Hematopoietic multipotent progenitor cell treated with erythropoietin and hydrocortisone succinate and interleukin-3 and kit ligand, for 15 days (in vitro differentiated cells): Measurements from ENCODE around the gene SH3GLB1.

Experiments
- DNase-seq: peaks from one replicate; pipeline ENCODE4 v3.0.0-alpha.2; 2015; ENCODE audit warnings: low spot score

SH3GLB1 gene

DNA sequence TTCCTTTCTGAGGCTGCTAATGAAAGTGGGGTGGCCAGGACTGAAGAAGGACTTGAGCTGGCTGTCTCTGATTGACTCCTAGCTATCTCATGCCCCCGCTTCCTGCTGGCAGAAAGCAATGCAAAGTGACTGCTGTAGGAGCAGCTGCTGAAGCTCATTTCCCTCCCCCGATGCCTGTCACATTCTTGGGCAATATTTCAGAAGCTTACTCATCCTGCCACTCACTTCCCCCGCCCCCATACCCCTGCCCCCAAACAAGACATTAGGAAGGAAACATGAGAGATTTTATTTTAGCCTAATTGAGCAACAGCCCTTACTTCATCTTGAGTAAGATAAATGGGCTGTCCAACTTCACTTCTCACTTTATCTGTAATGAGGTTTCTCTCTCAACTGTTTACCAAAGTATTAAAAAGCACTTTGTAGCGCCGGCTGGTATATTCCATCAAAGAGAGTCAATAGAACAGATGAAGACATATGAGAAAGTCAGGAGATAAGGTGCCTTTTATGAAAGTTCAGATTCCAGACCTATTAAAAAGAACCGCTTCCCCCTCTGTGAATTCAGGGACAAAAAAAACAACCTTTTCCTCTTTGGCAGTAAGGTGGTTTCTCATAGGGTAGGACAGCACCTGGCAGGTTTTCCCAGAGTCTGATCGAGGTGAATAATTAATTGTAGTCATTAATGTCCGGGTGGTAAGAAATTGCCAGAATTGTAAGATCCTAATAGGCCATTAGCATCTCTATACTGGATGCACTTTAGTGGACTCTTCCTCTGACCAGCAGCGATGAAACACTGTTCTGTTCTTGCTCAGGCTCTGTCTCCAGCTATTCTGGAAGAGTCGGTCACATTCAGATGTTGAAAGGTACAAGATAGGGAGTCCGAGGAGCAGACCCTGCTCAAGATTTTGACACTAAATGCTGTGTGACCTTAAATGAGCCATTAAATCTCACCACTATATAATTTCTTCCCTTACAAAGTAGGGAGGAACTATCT, 70.2 kb downstream of the SH3GLB1 start:
- DNase-seq, result no peak

DNA sequence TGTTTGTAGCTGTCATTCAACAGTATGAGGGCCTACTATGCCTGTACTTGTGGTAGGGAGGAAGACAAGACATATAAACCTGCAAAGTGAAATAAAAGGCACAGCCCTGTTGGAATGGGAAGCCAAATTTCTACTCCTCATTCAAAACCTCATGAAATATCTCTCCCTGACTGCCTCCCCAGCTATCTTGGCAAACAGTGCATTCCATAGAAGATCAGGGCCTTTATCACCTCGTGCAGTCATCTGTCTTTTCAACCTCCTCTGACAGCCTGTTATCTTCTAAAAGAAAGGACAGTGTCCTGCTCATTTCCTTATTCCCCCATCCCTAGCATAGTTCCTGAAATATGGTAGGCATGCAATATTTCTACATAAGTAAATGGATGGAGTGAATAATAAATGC, 71.0 kb downstream of the SH3GLB1 start:
- DNase-seq, result no peak

DNA sequence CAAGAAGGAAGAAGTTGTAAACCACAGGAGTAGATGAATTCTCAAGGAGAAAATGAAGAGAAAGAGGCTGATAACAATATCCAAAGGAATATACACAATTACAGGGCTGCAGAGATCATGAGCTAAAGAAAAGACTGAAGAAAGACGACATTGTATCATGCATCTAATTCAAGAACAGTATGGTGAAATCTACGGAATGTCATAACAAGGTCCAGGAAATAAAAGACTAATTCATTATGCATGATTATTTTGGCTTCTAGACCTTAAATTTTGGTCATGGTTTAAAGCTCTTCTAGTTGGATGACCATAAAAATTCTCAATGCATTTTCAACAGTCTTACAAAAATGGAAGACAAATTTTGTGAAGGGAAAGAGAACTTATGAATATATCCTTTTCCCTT, 71.7 kb downstream of the SH3GLB1 start:
- DNase-seq, result no peak

DNA sequence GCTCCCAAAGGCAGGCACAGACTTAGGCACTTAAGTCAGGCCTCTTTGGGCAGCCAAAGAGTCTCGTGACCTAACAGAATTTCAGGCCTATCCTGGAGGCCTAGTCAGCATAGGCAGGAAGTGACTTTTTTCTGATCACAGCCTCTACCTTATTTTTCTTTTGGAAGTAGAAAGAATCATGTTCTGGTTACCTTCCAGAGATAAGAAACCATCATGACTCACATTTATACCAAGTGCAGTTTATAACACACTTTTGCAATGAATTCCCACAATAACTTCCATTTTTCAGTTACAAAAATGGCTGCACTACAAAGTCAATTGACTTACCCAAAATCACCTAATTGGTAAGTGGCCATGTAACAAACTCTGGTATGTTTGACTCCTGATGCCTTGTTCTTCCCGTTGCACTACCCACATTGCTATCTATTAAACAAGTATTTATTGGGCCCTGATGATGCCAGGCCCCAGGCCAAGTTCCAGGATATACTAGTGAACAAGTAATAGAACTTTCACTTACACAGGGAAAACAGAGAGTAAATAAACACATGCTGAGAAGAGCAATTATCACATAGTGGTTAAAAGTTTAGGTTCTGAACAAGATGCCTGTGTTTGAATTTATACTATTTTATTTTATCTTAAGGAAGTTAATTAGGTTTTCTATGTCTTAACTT, 74.3 kb downstream of the SH3GLB1 start:
- DNase-seq, result no peak

DNA sequence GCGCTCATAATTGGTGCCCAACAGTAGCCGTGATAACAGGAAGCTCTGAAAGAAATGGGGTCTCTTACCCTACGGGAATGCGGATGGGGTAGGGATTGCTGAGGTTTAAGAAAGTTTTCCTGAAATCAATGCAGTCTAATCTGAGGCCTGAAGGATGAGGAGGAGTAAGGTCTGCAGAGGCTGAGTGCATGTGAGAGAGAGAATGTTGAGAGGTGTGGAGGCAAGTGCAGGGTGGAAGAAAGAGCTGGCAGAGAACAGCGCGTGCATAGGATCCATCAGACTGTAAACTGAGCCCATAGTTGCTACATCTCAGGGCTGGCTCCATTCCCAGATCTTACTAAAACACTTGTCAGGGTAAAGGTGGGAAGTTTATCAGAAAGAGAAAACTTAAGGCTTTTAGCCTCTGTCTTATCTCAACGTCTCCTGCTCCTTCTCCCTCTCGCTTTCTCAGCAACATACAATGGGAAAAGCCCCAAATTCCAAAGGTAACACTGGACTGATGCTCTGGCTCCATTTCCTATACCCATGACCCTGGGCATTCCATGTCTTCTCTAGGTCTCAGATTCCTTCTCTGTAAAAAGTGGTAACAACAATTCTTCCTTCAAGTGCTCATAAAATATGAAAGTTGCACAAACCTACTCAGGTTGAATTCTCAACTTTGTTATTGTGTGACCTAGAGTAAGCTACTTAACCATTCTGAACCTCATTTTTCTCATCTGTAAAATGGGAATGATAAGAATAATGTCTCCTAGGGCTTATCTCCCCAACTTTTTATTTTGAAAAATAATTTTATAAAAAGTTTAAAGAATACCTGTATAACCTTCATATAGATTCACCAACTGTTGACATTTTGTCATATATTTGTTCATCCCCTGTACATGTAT, 75.2 kb downstream of the SH3GLB1 start:
- no peak for DNase-seq

DNA sequence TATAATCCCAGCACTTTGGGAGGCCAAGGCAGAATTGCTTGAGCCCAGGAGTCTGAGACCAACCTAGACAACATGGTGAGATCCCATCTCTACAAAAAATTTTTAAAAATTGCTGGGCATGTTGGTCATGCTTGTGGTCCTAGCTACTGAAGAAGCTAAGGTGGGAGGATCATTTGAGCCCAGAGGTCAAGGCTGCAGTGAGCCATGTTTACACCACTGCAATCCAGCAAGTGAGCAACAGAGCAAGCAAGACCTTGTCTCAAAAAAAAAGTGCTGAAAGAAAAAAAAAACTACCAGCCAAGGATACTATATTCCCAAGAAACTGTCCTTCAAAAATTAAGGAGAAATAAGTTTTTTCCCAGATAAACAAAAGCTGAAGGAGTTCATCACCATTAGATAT, 78.1 kb downstream of the SH3GLB1 start:
- no peak for DNase-seq

DNA sequence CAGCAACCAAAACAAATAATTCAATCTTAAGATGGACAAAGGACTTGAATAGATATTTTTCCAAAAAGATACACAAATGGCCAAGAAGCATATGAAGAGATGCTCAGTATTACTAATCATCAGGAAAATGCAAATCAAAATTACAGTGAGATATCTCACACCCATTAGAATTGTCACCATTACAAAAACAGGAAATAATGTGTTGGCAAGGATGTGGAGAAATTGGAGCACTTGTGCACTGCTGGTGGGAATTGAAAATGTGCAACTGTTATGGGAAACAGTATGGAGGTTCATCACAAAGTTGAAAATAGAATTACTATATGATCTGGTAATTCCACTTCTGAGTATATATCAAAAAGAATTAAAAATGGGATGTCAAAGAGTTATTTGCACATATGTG, 83.2 kb downstream of the SH3GLB1 start:
- DNase-seq, result no peak

DNA sequence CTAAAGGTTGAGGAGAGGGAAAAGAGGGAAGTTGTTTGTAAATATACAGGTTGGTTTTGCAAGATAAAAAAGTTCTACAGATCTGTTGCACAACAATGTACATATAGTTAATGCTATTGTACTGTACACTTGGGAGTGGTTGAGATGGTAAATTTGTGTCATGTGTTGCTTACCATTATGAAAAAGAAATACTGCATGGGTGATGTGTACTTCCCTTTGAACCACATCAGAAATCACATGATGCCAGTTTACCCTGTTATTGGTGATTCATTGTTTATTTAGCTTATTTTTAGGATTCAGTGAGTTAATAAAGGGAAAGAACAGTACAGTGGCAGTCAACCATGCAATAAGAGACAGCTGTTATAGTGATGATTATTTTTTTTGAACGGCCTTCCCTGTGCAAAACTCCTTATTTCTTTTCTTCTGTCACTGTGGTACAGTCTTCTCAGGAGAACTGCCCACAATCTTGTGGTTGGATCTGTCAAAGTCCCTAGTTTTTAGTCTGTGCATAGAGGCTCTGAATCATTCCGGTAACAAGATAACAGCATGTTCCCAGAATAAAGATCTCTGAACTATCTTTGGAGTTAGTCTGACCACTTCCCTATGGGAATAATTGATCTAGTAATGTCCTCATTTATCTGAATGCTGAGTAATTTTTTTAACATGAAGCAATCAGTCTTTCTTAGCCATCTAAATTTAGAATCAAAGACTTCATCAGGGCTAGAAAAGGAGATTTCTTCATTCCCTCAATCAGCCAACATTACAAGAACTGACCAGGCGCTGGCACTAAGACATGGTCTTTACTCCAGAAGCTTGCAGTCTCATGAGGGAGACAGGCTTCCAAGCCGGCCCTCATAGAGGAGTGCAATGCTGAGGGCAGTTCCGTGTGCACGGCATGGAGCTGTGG, 84.2 kb downstream of the SH3GLB1 start:
- no peak for DNase-seq

DNA sequence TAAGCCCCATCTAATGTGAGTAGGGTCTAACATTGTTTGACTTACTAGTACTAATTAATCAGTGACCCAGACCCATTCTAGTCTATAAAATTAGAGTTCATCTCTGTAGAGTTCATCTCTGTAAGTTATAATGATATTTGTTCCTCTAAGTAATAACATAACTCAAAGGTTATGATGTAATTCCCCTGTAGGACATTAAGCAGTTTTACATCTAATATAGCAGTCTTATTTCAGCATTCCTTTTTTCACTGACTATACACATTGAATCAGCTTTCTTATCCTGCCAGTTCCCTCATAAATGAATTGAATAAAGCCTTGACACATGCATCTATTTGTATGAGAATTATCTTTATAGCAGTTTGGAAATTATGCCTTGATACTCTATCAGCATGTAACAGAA, 90.9 kb downstream of the SH3GLB1 start:
- DNase-seq, result no peak
